Neural cell (in vitro differentiated cells): ENCODE results near the gene SERINC5. TPM values are rescaled to one million over a fixed set of nuclear protein-coding genes. Genes with fewer than 3 reads are reported as not detected.
"Not testable (repeated sequence)": the region's sequence is repeated elsewhere in the genome, so short reads cannot be mapped to it uniquely, and the experiment has no call there.

ENCODE experiments used
- H2AFZ ChIP-seq: fragments of 200-600, 300-800 bp; sonication (generic), shearing (Covaris generic); 2 replicates; pipeline ENCODE4 v1.6.0; 2014; ENCODE audit warnings: low read depth, mild to moderate bottlenecking, antibody characterized with exemption, low read length, moderate library complexity
- H3F3A ChIP-seq: fragments of 200-600 bp; shearing (Covaris generic); 2 replicates; pipeline ENCODE4 v1.6.1; 2016; ENCODE audit warnings: mild to moderate bottlenecking, moderate library complexity, mixed read lengths, antibody characterized with exemption, low read length; ENCODE audit not compliant: insufficient read depth, poor library complexity, severe bottlenecking
- H3K27ac ChIP-seq: fragments of 200-600, 300-800 bp; sonication (generic), shearing (Covaris generic); 2 replicates; pipeline ENCODE4 v1.5.1; 2014; ENCODE audit warnings: mild to moderate bottlenecking, low read length, moderate library complexity
- H3K27me3 ChIP-seq: fragments of 300-800, 200-600 bp; sonication (generic), shearing (Covaris generic); 2 replicates; pipeline ENCODE4 v1.6.0; 2014; ENCODE audit warnings: mild to moderate bottlenecking, low read depth, low read length, moderate library complexity; ENCODE audit not compliant: insufficient read depth
- H3K36me3 ChIP-seq: fragments of 300-800, 200-600 bp; sonication (generic), shearing (Covaris generic); 2 replicates; pipeline ENCODE4 v1.5.1; 2014; ENCODE audit warnings: mild to moderate bottlenecking, antibody characterized with exemption, low read length, moderate library complexity; ENCODE audit not compliant: insufficient read depth
- H3K4me2 ChIP-seq: fragments of 300-800, 200-600 bp; sonication (generic), shearing (Covaris generic); 2 replicates; pipeline ENCODE4 v1.6.0; 2014; ENCODE audit warnings: mild to moderate bottlenecking, low read length
- H3K4me3 ChIP-seq: fragments of 300-800, 200-600 bp; sonication (generic), shearing (Covaris generic); 2 replicates; pipeline ENCODE4 v1.5.1; 2014; ENCODE audit warnings: mild to moderate bottlenecking, low read length, moderate library complexity
- H3K79me2 ChIP-seq: fragments of 200-600 bp; shearing (Covaris generic); replicated peaks from 2 replicates; pipeline ENCODE4 v1.6.0; 2014; ENCODE audit warnings: mild to moderate bottlenecking, low read length, moderate library complexity; ENCODE audit not compliant: insufficient read depth
- H3K9ac ChIP-seq: fragments of 300-800, 200-600 bp; sonication (generic), shearing (Covaris generic); 2 replicates; pipeline ENCODE4 v1.6.1; 2016; ENCODE audit warnings: mild to moderate bottlenecking, low read length, mixed read lengths
- H3K9me2 ChIP-seq: fragments of 200-600 bp; shearing (Covaris generic); 2 replicates; pipeline ENCODE4 v1.6.1; 2016; ENCODE audit warnings: mild to moderate bottlenecking, low read length, mixed read lengths; ENCODE audit not compliant: insufficient read depth
- H3K9me3 ChIP-seq: fragments of 200-600, 300-800 bp; sonication (generic), shearing (Covaris generic); 2 replicates; pipeline ENCODE4 v1.6.1; 2016; ENCODE audit warnings: mild to moderate bottlenecking, mixed run types, low read length, moderate library complexity, mixed read lengths
- H4K20me1 ChIP-seq: fragments of 200-600 bp; shearing (Covaris generic); 2 replicates; pipeline ENCODE4 v1.6.1; 2016; ENCODE audit warnings: mild to moderate bottlenecking, mixed run types; ENCODE audit not compliant: insufficient read depth
- EP300 ChIP-seq: fragments of 450-650 bp; conservative IDR thresholded peaks from 2 replicates; pipeline ENCODE4 v1.6.1; 2014; ENCODE audit warnings: antibody characterized with exemption, mild to moderate bottlenecking, moderate library complexity; ENCODE audit not compliant: poor library complexity, severe bottlenecking
- EZH2 ChIP-seq: fragments of 200-600, 300-800 bp; shearing (Covaris generic), sonication (generic); IDR thresholded peaks from 2 replicates; pipeline ENCODE4 v1.6.1; 2014; ENCODE audit warnings: antibody characterized with exemption, low read length, borderline replicate concordance, mild to moderate bottlenecking; ENCODE audit not compliant: insufficient read depth, poor library complexity, severe bottlenecking
- MXI1 ChIP-seq: fragments of 450-650 bp; conservative IDR thresholded peaks from 2 replicates; pipeline ENCODE4 v1.6.1; 2014; ENCODE audit warnings: antibody characterized with exemption, mild to moderate bottlenecking; ENCODE audit not compliant: poor library complexity, severe bottlenecking
- POLR2AphosphoS5 ChIP-seq: IDR thresholded peaks from 2 replicates; pipeline ENCODE4 v1.6.1; 2012
- RAD21 ChIP-seq: fragments of 450-650 bp; conservative IDR thresholded peaks from 2 replicates; pipeline ENCODE4 v1.6.1; 2014; ENCODE audit warnings: antibody characterized with exemption, mild to moderate bottlenecking, moderate library complexity
- SMC3 ChIP-seq: fragments of 450-650 bp; conservative IDR thresholded peaks from 2 replicates; pipeline ENCODE4 v1.6.1; 2014; ENCODE audit warnings: antibody characterized with exemption, mild to moderate bottlenecking, moderate library complexity; ENCODE audit not compliant: poor library complexity
- TAF1 ChIP-seq: IDR thresholded peaks from 2 replicates; pipeline ENCODE4 v1.6.1; 2012; ENCODE audit warnings: low read depth
- polyA plus RNA-seq: library from polyadenylated mRNA; depleted of rRNA; stranded (reverse); fragments of >200 nt; gene quantifications from 2 replicates; pipeline ENCODE4 v1.2.3, GENCODE V29; 2014
- TF ChIP-seq, protein P1 (sequence below): IDR thresholded peaks from 2 replicates; pipeline ENCODE4 v1.6.1; 2012; ENCODE audit warnings: borderline replicate concordance
- TF ChIP-seq, protein P2 (sequence below): fragments of 450-650 bp; IDR thresholded peaks from 2 replicates; pipeline ENCODE4 v1.5.1; 2014; ENCODE audit warnings: antibody characterized with exemption, mild to moderate bottlenecking, moderate library complexity; ENCODE audit not compliant: poor library complexity, severe bottlenecking

Gene SERINC5
- polyA plus RNA-seq, 1 donor from 2014 or later: 5.8 TPM

DNA sequence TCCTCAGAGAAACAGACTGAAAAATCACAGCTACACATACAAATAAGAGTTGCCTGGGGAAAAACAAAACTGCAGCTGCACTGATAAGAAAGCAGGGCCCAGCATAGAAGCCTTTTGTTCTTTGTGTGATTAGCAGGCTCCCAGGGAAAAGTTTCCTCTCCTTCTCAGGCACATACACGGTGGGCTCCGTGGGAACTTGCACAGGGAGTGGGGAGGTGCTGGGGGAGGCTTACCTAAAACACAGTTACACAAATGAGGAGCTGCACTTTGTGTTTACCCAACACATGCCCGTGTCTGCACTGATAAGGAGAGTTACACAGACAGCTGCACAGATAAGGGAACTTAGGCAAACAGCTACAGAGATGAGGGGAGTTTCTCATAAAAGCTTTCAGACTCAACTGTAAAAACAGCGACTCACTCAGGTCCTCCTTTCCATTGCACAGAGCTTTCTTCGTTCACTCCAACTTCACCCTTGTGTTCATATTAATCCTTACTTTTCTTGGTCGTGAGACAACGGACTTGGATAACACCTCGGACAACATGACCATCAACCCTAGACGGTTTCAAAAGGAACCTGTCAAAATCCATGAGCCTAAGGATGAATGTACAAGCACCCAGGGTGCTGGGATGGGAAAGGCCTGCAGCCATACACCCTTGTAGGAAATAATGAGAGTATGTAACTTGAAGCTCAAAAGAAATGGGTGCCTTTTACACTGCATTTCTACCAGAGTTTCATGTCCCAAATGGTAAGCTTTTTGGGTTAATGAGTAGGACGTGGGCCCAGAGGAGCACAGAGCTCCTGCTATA lies 50.8 kb downstream of the SERINC5 start:
- no peak overlapping the region for H2AFZ ChIP-seq
- H3K9me3 ChIP-seq: no peaks in the 10 kb centered on the region
- H3K9me2 ChIP-seq: no peaks in the 10 kb centered on the region
- H3K36me3 ChIP-seq: no peaks in the 10 kb centered on the region
- no peaks in the 10 kb centered on the region for H3K27me3 ChIP-seq
- no peak overlapping the region for H3K4me3 ChIP-seq
- no peak overlapping the region for H3K27ac ChIP-seq
- H3K4me2 ChIP-seq: no peak overlapping the region
- no peaks in the 10 kb centered on the region for H3F3A ChIP-seq
- H3K79me2 ChIP-seq: no peaks in the 10 kb centered on the region
- H3K9ac ChIP-seq: no peak overlapping the region
- no peaks in the 10 kb centered on the region for H4K20me1 ChIP-seq
- TF ChIP-seq TAF1 (no peak), POLR2AphosphoS5 (no peak), MXI1 (no peak), EP300 (no peak), RAD21 (no peak), SMC3 (no peak), EZH2 (no peak)
- TF ChIP-seq, protein P1, sequence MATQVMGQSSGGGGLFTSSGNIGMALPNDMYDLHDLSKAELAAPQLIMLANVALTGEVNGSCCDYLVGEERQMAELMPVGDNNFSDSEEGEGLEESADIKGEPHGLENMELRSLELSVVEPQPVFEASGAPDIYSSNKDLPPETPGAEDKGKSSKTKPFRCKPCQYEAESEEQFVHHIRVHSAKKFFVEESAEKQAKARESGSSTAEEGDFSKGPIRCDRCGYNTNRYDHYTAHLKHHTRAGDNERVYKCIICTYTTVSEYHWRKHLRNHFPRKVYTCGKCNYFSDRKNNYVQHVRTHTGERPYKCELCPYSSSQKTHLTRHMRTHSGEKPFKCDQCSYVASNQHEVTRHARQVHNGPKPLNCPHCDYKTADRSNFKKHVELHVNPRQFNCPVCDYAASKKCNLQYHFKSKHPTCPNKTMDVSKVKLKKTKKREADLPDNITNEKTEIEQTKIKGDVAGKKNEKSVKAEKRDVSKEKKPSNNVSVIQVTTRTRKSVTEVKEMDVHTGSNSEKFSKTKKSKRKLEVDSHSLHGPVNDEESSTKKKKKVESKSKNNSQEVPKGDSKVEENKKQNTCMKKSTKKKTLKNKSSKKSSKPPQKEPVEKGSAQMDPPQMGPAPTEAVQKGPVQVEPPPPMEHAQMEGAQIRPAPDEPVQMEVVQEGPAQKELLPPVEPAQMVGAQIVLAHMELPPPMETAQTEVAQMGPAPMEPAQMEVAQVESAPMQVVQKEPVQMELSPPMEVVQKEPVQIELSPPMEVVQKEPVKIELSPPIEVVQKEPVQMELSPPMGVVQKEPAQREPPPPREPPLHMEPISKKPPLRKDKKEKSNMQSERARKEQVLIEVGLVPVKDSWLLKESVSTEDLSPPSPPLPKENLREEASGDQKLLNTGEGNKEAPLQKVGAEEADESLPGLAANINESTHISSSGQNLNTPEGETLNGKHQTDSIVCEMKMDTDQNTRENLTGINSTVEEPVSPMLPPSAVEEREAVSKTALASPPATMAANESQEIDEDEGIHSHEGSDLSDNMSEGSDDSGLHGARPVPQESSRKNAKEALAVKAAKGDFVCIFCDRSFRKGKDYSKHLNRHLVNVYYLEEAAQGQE: no peak
- TF ChIP-seq, protein P2, sequence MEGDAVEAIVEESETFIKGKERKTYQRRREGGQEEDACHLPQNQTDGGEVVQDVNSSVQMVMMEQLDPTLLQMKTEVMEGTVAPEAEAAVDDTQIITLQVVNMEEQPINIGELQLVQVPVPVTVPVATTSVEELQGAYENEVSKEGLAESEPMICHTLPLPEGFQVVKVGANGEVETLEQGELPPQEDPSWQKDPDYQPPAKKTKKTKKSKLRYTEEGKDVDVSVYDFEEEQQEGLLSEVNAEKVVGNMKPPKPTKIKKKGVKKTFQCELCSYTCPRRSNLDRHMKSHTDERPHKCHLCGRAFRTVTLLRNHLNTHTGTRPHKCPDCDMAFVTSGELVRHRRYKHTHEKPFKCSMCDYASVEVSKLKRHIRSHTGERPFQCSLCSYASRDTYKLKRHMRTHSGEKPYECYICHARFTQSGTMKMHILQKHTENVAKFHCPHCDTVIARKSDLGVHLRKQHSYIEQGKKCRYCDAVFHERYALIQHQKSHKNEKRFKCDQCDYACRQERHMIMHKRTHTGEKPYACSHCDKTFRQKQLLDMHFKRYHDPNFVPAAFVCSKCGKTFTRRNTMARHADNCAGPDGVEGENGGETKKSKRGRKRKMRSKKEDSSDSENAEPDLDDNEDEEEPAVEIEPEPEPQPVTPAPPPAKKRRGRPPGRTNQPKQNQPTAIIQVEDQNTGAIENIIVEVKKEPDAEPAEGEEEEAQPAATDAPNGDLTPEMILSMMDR: no peak

DNA sequence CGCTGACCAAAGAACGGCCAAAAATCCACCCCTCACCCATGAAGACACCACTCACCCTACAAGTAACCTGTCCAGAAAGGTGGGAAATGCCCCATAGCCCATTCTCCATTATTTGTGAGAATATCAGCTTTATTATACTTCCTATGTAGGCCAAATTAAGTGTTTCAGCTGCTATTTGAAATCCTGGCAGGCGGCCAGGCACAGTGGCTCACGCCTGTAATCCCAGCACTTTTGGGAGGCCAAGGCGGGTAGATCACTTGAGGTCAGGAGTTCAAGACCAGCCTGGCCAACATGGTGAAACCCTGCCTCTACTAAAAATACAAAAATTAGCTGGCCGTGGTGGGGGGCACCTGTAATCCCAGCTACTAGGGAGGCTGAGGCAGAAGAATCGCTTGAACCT lies 54.1 kb downstream of the SERINC5 start:
- not testable (repeated sequence) for H2AFZ ChIP-seq, H3K9me3 ChIP-seq, H4K20me1 ChIP-seq, H3F3A ChIP-seq, H3K4me3 ChIP-seq, H3K27ac ChIP-seq, H3K9me2 ChIP-seq, H3K9ac ChIP-seq, H3K36me3 ChIP-seq, H3K79me2 ChIP-seq, H3K27me3 ChIP-seq, H3K4me2 ChIP-seq

DNA sequence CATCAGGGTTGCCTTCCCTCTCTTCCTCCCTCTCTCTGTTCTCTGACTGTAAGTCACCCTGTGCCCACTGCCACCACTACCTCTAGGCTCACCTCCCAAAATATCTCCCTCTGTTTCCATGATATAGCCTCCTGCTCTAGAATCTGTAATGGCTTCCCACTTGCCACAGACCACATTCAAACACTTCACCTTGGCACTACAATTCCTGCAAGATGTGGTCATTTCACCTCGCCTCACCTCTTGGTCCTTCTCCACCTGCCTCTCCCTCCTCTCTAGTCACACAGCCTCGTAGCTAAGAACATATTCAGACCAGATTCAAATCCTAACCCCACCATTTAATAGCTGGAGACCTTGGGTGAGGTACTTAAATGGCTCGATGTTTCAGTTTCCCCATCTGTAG lies 56.9 kb downstream of the SERINC5 start:
- Histone ChIP-seq H3K4me3 (no peak overlapping the region), H2AFZ (no peak overlapping the region), H3K79me2 (no peaks in the 10 kb centered on the region), H3K9me3 (no peaks in the 10 kb centered on the region), H3F3A (no peaks in the 10 kb centered on the region), H3K4me2 (no peak overlapping the region), H3K36me3 (no peaks in the 10 kb centered on the region), H3K9ac (no peak overlapping the region), H3K9me2 (no peaks in the 10 kb centered on the region), H3K27ac (no peak overlapping the region), H3K27me3 (no peaks in the 10 kb centered on the region), H4K20me1 (no peaks in the 10 kb centered on the region)
- TF ChIP-seq, protein P2: no peak
- TF ChIP-seq RAD21 (no peak), EP300 (no peak), MXI1 (no peak), TAF1 (no peak), POLR2AphosphoS5 (no peak), EZH2 (no peak), SMC3 (no peak)
- TF ChIP-seq, protein P1: no peak
